ENCODE measurements around the gene USP1.

Gene USP1

GRCh38 chr1:62405247-62405646 is 31.6 kb upstream of the USP1 start:
- H3K27me3 ChIP-seq (ENCODE audit: insufficient read depth, low read length), result 0 out of 2 replicates have a peak, but pooled peaks cover 6% of the 10 kb centered on the region
- H3K9me3 ChIP-seq (ENCODE audit: insufficient read depth, low read depth, low read length), result no peaks in the 10 kb centered on the region
- no peak overlapping the region for H3K27ac ChIP-seq (ENCODE audit: low read length)
- H3K4me1 ChIP-seq (ENCODE audit: insufficient read depth, low read length), result peaks cover 13% of the 10 kb centered on the region; the same call in 1 of the 2 replicates
- H3K36me3 ChIP-seq (ENCODE audit: insufficient read depth, low read depth, low read length), result no peaks in the 10 kb centered on the region
- no peak overlapping the region for H3K4me3 ChIP-seq (ENCODE audit: low read length)
- no peak overlapping the region for H3K9ac ChIP-seq (ENCODE audit: low read depth, low read length)

GRCh38 chr1:62406576-62406975 is 30.3 kb upstream of the USP1 start:
- Histone ChIP-seq H3K4me3 (ENCODE audit: low read length) (no peak overlapping the region), H3K27me3 (ENCODE audit: insufficient read depth, low read length) (0 out of 2 replicates have a peak, but pooled peaks cover 6% of the 10 kb centered on the region), H3K9me3 (ENCODE audit: insufficient read depth, low read depth, low read length) (no peaks in the 10 kb centered on the region), H3K36me3 (ENCODE audit: insufficient read depth, low read depth, low read length) (no peaks in the 10 kb centered on the region), H3K9ac (ENCODE audit: low read depth, low read length) (no peak overlapping the region), H3K4me1 (ENCODE audit: insufficient read depth, low read length) (peaks cover under 1% of the 10 kb centered on the region; the same call in 1 of the 2 replicates), H3K27ac (ENCODE audit: low read length) (no peak overlapping the region)

GRCh38 chr1:62407398-62408009 is 29.3 kb upstream of the USP1 start:
- no peak overlapping the region for H3K4me3 ChIP-seq (ENCODE audit: low read length)
- H3K36me3 ChIP-seq (ENCODE audit: insufficient read depth, low read depth, low read length), result no peaks in the 10 kb centered on the region
- no peak overlapping the region for H3K9ac ChIP-seq (ENCODE audit: low read depth, low read length)
- 0 out of 2 replicates have a peak, but pooled peaks cover 6% of the 10 kb centered on the region for H3K27me3 ChIP-seq (ENCODE audit: insufficient read depth, low read length)
- no peaks in the 10 kb centered on the region for H3K4me1 ChIP-seq (ENCODE audit: insufficient read depth, low read length)
- H3K27ac ChIP-seq (ENCODE audit: low read length), result no peak overlapping the region
- no peaks in the 10 kb centered on the region for H3K9me3 ChIP-seq (ENCODE audit: insufficient read depth, low read depth, low read length)

GRCh38 chr1:62415687-62416086 is 21.2 kb upstream of the USP1 start:
- Histone ChIP-seq H3K4me3 (ENCODE audit: low read length) (no peak overlapping the region), H3K9ac (ENCODE audit: low read depth, low read length) (no peak overlapping the region), H3K27ac (ENCODE audit: low read length) (no peak overlapping the region), H3K9me3 (ENCODE audit: insufficient read depth, low read depth, low read length) (no peaks in the 10 kb centered on the region), H3K4me1 (ENCODE audit: insufficient read depth, low read length) (no peaks in the 10 kb centered on the region), H3K27me3 (ENCODE audit: insufficient read depth, low read length) (no peaks in the 10 kb centered on the region), H3K36me3 (ENCODE audit: insufficient read depth, low read depth, low read length) (no peaks in the 10 kb centered on the region)

- Histone ChIP-seq H3K36me3 (ENCODE audit: insufficient read depth, low read depth, low read length) (no peaks in the 10 kb centered on the region), H3K9ac (ENCODE audit: low read depth, low read length) (no peak overlapping the region), H3K27ac (ENCODE audit: low read length) (no peak overlapping the region), H3K9me3 (ENCODE audit: insufficient read depth, low read depth, low read length) (no peaks in the 10 kb centered on the region), H3K4me1 (ENCODE audit: insufficient read depth, low read length) (no peaks in the 10 kb centered on the region), H3K4me3 (ENCODE audit: low read length) (no peak overlapping the region), H3K27me3 (ENCODE audit: insufficient read depth, low read length) (no peaks in the 10 kb centered on the region)
Observed at GRCh38 chr1:62417351-62417999, 19.4 kb upstream of the USP1 start.

GRCh38 chr1:62420214-62420613 is 16.6 kb upstream of the USP1 start:
- no peaks in the 10 kb centered on the region for H3K27me3 ChIP-seq (ENCODE audit: insufficient read depth, low read length)

GRCh38 chr1:62423580-62424242 is 13.1 kb upstream of the USP1 start:
- H3K9me3 ChIP-seq (ENCODE audit: insufficient read depth, low read depth, low read length), result no peaks in the 10 kb centered on the region
- no peaks in the 10 kb centered on the region for H3K4me1 ChIP-seq (ENCODE audit: insufficient read depth, low read length)
- no peaks in the 10 kb centered on the region for H3K36me3 ChIP-seq (ENCODE audit: insufficient read depth, low read depth, low read length)
- no peak overlapping the region for H3K27ac ChIP-seq (ENCODE audit: low read length)
- no peak overlapping the region for H3K4me3 ChIP-seq (ENCODE audit: low read length)
- no peaks in the 10 kb centered on the region for H3K27me3 ChIP-seq (ENCODE audit: insufficient read depth, low read length)
- no peak overlapping the region for H3K9ac ChIP-seq (ENCODE audit: low read depth, low read length)

More at GRCh38 chr1:62420214-62420613, 16.6 kb upstream of the USP1 start:
- Histone ChIP-seq H3K4me1 (ENCODE audit: insufficient read depth, low read length) (no peaks in the 10 kb centered on the region), H3K9me3 (ENCODE audit: insufficient read depth, low read depth, low read length) (no peaks in the 10 kb centered on the region), H3K4me3 (ENCODE audit: low read length) (no peak overlapping the region), H3K9ac (ENCODE audit: low read depth, low read length) (no peak overlapping the region), H3K27ac (ENCODE audit: low read length) (no peak overlapping the region), H3K36me3 (ENCODE audit: insufficient read depth, low read depth, low read length) (no peaks in the 10 kb centered on the region)

- Histone ChIP-seq H3K27ac (ENCODE audit: low read length) (no peak overlapping the region), H3K4me1 (ENCODE audit: insufficient read depth, low read length) (no peaks in the 10 kb centered on the region), H3K9ac (ENCODE audit: low read depth, low read length) (no peak overlapping the region), H3K4me3 (ENCODE audit: low read length) (no peak overlapping the region), H3K27me3 (ENCODE audit: insufficient read depth, low read length) (no peaks in the 10 kb centered on the region), H3K36me3 (ENCODE audit: insufficient read depth, low read depth, low read length) (no peaks in the 10 kb centered on the region), H3K9me3 (ENCODE audit: insufficient read depth, low read depth, low read length) (no peaks in the 10 kb centered on the region)
Observed at GRCh38 chr1:62424411-62424810, 12.4 kb upstream of the USP1 start.

GRCh38 chr1:62425041-62425440 is 11.8 kb upstream of the USP1 start:
- no peak overlapping the region for H3K9ac ChIP-seq (ENCODE audit: low read depth, low read length)
- no peaks in the 10 kb centered on the region for H3K27me3 ChIP-seq (ENCODE audit: insufficient read depth, low read length)
- no peaks in the 10 kb centered on the region for H3K4me1 ChIP-seq (ENCODE audit: insufficient read depth, low read length)
- H3K27ac ChIP-seq (ENCODE audit: low read length), result no peak overlapping the region
- H3K36me3 ChIP-seq (ENCODE audit: insufficient read depth, low read depth, low read length), result no peaks in the 10 kb centered on the region
- no peaks in the 10 kb centered on the region for H3K9me3 ChIP-seq (ENCODE audit: insufficient read depth, low read depth, low read length)
- no peak overlapping the region for H3K4me3 ChIP-seq (ENCODE audit: low read length)

- Histone ChIP-seq H3K27ac (ENCODE audit: low read length) (no peak overlapping the region), H3K4me1 (ENCODE audit: insufficient read depth, low read length) (no peaks in the 10 kb centered on the region)
Observed at GRCh38 chr1:62426237-62426636, 10.6 kb upstream of the USP1 start.

GRCh38 chr1:62426794-62427193 is 10.1 kb upstream of the USP1 start:
- Histone ChIP-seq H3K27me3 (ENCODE audit: insufficient read depth, low read length) (0 out of 2 replicates have a peak, but pooled peaks cover 3% of the 10 kb centered on the region), H3K36me3 (ENCODE audit: insufficient read depth, low read depth, low read length) (no peaks in the 10 kb centered on the region), H3K4me1 (ENCODE audit: insufficient read depth, low read length) (no peaks in the 10 kb centered on the region), H3K9ac (ENCODE audit: low read depth, low read length) (no peak overlapping the region), H3K27ac (ENCODE audit: low read length) (no peak overlapping the region), H3K9me3 (ENCODE audit: insufficient read depth, low read depth, low read length) (no peaks in the 10 kb centered on the region), H3K4me3 (ENCODE audit: low read length) (no peak overlapping the region)

More at GRCh38 chr1:62426237-62426636, 10.6 kb upstream of the USP1 start:
- H3K9me3 ChIP-seq (ENCODE audit: insufficient read depth, low read depth, low read length), result no peaks in the 10 kb centered on the region
- no peak overlapping the region for H3K9ac ChIP-seq (ENCODE audit: low read depth, low read length)
- no peak overlapping the region for H3K4me3 ChIP-seq (ENCODE audit: low read length)
- 0 out of 2 replicates have a peak, but pooled peaks cover 3% of the 10 kb centered on the region for H3K27me3 ChIP-seq (ENCODE audit: insufficient read depth, low read length)
- no peaks in the 10 kb centered on the region for H3K36me3 ChIP-seq (ENCODE audit: insufficient read depth, low read depth, low read length)

- H3K27ac ChIP-seq (ENCODE audit: low read length), result no peak overlapping the region
- no peak overlapping the region for H3K4me3 ChIP-seq (ENCODE audit: low read length)
- no peak overlapping the region for H3K9ac ChIP-seq (ENCODE audit: low read depth, low read length)
- no peaks in the 10 kb centered on the region for H3K36me3 ChIP-seq (ENCODE audit: insufficient read depth, low read depth, low read length)
- H3K9me3 ChIP-seq (ENCODE audit: insufficient read depth, low read depth, low read length), result no peaks in the 10 kb centered on the region
- H3K27me3 ChIP-seq (ENCODE audit: insufficient read depth, low read length), result 0 out of 2 replicates have a peak, but pooled peaks cover 3% of the 10 kb centered on the region
- no peaks in the 10 kb centered on the region for H3K4me1 ChIP-seq (ENCODE audit: insufficient read depth, low read length)
Observed at GRCh38 chr1:62428351-62428750, 8.5 kb upstream of the USP1 start.
